ENCODE results near the gene ST8SIA1.

- TF ChIP-seq, protein P1, sequence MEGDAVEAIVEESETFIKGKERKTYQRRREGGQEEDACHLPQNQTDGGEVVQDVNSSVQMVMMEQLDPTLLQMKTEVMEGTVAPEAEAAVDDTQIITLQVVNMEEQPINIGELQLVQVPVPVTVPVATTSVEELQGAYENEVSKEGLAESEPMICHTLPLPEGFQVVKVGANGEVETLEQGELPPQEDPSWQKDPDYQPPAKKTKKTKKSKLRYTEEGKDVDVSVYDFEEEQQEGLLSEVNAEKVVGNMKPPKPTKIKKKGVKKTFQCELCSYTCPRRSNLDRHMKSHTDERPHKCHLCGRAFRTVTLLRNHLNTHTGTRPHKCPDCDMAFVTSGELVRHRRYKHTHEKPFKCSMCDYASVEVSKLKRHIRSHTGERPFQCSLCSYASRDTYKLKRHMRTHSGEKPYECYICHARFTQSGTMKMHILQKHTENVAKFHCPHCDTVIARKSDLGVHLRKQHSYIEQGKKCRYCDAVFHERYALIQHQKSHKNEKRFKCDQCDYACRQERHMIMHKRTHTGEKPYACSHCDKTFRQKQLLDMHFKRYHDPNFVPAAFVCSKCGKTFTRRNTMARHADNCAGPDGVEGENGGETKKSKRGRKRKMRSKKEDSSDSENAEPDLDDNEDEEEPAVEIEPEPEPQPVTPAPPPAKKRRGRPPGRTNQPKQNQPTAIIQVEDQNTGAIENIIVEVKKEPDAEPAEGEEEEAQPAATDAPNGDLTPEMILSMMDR (IDR thresholded peaks at IDR 0.05): no peak
- TF ChIP-seq POLR2A (IDR thresholded peaks at IDR 0.05): no peak
These were observed 23.0 kb upstream of the ST8SIA1 start for GRCh38 chr12:22357531-22357930.

Measured in lower leg skin (tissue), 3 donors.